Peyer's patch (tissue), 4 donors: Measurements from ENCODE around the gene BDP1. TPM values are rescaled to one million over a fixed set of nuclear protein-coding genes. Genes with fewer than 3 reads are reported as not detected.
"Not testable (repeated sequence)": the region's sequence is repeated elsewhere in the genome, so short reads cannot be mapped to it uniquely, and the experiment has no call there.

Experiments
- DNase-seq, 3 donors: peaks; one replicate each; pipeline ENCODE4 v3.0.0-alpha.2; 2017 to 2019
- H3K27ac ChIP-seq, 4 donors: fragments of 200-600 bp; sonication (generic); one replicate each; pipeline ENCODE4 v1.5.1; 2016 to 2019
- H3K27me3 ChIP-seq, 2 donors: fragments of 200-600 bp; sonication (generic); one replicate each; pipeline ENCODE4 v1.5.1; 2019
- H3K36me3 ChIP-seq, 3 donors: fragments of 200-600 bp; sonication (generic); one replicate each; pipeline ENCODE4 v1.5.1; 2016 to 2019
- H3K4me1 ChIP-seq, 4 donors: fragments of 200-600 bp; sonication (generic); one replicate each; pipeline ENCODE4 v1.5.1; 2016 to 2019
- H3K4me3 ChIP-seq, 4 donors: fragments of 200-600 bp; sonication (generic); 1 replicate in 3 of 4; 2 replicates in 1 of 4; pipeline ENCODE4 v1.5.1; 2016 to 2019; ENCODE audit warnings: mild to moderate bottlenecking in 1 of 4
- H3K9me3 ChIP-seq, 4 donors: fragments of 200-600 bp; sonication (generic); one replicate each; pipeline ENCODE4 v1.5.1; 2016 to 2019; ENCODE audit warnings: mild to moderate bottlenecking in 1 of 4
- POLR2A ChIP-seq, 2 donors: fragments of 450-650 bp; IDR thresholded peaks; one replicate each; pipeline ENCODE4 v1.5.1; 2017; ENCODE audit warnings: antibody characterized with exemption in 2 of 2, mild to moderate bottlenecking in 2 of 2, moderate library complexity in 2 of 2
- total RNA-seq, 4 donors: library from RNA; depleted of rRNA; stranded (reverse); fragments of >200 nt; gene quantifications; one replicate each; pipeline ENCODE4 v1.1.0, GENCODE V29; 2016
- TF ChIP-seq, protein P1 (sequence below), 6 experiments: fragments of 450-650 bp in 4 of 6; fragments of 200-600 bp in 2 of 6; sonication (generic) in 1 of 6; IDR thresholded peaks; one replicate each; pipeline ENCODE4 v1.5.1; 2017 to 2019; ENCODE audit warnings: antibody characterized with exemption in 6 of 6, mild to moderate bottlenecking in 3 of 6, moderate library complexity in 1 of 6

BDP1 gene
- total RNA-seq, 4 donors from 2014 or later, result 25.7 to 164 (median 31.1) TPM

DNA sequence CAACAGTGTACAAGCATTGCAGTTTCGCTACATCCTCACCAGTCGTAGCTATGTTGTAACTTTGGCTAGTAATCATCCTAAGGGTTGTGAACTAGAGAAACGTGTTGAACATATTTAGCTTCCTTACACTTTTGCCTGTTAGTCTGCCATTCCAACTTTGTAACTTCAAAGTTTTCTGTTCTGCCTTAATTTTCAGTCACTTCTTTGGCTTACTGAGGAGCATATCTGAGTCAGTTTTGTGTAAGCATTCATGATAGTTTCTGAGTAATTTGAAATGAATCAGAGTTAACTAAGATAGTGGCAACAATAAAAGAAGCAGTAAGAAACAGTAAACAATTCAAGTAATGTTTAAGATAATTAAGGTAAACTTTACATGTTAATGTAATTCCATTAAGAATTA lies 72.8 kb downstream of the BDP1 start:
- Histone ChIP-seq H3K27ac (no peak overlapping the region), H3K9me3 (no peaks in the 10 kb centered on the region), H3K36me3 (peaks cover 0 to 29% (median 4%) of the 10 kb centered on the region in 3 donors), H3K4me1 (no peaks in the 10 kb centered on the region), H3K27me3 (no peaks in the 10 kb centered on the region), H3K4me3 (no peak overlapping the region)
- TF ChIP-seq, protein P1, sequence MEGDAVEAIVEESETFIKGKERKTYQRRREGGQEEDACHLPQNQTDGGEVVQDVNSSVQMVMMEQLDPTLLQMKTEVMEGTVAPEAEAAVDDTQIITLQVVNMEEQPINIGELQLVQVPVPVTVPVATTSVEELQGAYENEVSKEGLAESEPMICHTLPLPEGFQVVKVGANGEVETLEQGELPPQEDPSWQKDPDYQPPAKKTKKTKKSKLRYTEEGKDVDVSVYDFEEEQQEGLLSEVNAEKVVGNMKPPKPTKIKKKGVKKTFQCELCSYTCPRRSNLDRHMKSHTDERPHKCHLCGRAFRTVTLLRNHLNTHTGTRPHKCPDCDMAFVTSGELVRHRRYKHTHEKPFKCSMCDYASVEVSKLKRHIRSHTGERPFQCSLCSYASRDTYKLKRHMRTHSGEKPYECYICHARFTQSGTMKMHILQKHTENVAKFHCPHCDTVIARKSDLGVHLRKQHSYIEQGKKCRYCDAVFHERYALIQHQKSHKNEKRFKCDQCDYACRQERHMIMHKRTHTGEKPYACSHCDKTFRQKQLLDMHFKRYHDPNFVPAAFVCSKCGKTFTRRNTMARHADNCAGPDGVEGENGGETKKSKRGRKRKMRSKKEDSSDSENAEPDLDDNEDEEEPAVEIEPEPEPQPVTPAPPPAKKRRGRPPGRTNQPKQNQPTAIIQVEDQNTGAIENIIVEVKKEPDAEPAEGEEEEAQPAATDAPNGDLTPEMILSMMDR (IDR thresholded peaks at IDR 0.05), result no peak
- no peak for TF ChIP-seq POLR2A (IDR thresholded peaks at IDR 0.05)
- DNase-seq, result no peak

DNA sequence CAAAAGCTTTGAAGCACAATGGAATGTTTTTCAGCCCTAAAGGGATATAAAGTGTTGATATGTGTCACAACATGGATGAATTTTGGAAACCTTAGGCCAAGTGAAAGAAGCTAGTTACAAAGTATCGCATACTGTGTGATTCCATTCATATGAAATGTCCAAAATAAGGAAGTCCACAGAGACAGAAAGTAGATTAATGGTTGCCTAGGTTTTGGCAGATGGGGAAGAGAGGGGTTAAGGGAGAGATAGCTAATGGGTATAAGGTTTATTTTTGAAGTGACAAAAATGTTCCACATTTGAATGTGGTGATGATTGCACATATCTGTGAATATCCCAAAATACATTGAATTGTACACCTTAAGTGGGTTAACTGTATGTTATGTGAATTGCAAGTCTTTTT lies 74.2 kb downstream of the BDP1 start:
- Histone ChIP-seq H3K36me3 (peaks cover 0 to 22% (median 4%) of the 10 kb centered on the region in 3 donors), H3K4me1 (no peaks in the 10 kb centered on the region), H3K4me3 (no peak overlapping the region), H3K27me3 (no peaks in the 10 kb centered on the region), H3K27ac (no peak overlapping the region), H3K9me3 (no peaks in the 10 kb centered on the region)
- TF ChIP-seq, protein P1 (IDR thresholded peaks at IDR 0.05), result no peak
- no peak for TF ChIP-seq POLR2A (IDR thresholded peaks at IDR 0.05)
- no peak for DNase-seq

DNA sequence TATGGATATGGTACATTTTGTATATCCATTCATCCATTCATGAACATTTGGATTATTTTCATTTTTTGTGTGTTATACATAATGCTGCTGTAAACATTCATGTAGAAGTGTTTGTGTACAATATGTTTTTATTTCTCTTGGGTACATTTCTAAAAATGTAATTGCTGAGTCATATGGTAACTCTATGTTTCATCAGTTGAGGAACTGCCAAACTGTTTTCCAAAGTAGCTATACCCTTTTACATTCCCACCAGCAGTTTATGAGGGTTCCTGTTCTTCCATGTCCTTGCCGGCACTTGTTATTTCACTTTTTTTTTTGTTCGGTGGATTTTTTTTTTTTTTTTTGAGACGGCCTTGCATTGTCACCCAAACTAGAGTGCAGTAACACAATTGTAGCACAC lies 77.7 kb downstream of the BDP1 start:
- no peak for TF ChIP-seq POLR2A (IDR thresholded peaks at IDR 0.05)
- TF ChIP-seq, protein P1 (IDR thresholded peaks at IDR 0.05), result no peak
- Histone ChIP-seq H3K9me3 (no peaks in the 10 kb centered on the region), H3K27me3 (no peaks in the 10 kb centered on the region), H3K4me1 (no peaks in the 10 kb centered on the region), H3K4me3 (no peak overlapping the region), H3K27ac (no peak overlapping the region), H3K36me3 (peaks cover 0 to 38% (median 4%) of the 10 kb centered on the region in 3 donors)
- no peak for DNase-seq

DNA sequence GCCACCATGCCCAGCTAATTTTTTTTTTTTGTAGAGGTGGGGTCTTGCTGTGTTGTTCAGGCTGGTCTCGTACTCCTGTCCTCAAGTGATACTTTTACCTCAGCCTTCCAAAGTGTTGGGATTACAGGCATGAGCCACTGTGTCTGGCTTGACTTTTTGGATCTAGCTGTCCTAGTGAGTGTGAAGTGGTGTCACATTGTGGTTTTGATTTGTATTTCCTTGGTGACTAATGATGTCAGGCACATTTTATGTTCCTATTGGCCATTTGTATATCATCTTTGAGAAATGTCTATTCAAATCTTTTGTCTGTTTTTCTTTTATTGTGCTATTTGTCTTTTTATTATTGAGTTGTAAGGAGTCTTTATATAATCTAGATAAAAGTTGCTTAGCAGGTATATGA lies 78.2 kb downstream of the BDP1 start:
- H3K4me1 ChIP-seq, result no peaks in the 10 kb centered on the region
- H3K27me3 ChIP-seq, result no peaks in the 10 kb centered on the region
- TF ChIP-seq, protein P1 (IDR thresholded peaks at IDR 0.05), result no peak
- no peak for TF ChIP-seq POLR2A (IDR thresholded peaks at IDR 0.05)
- peaks cover 0 to 38% (median 4%) of the 10 kb centered on the region in 3 donors for H3K36me3 ChIP-seq
- H3K27ac ChIP-seq, result no peak overlapping the region
- no peak overlapping the region for H3K4me3 ChIP-seq
- no peaks in the 10 kb centered on the region for H3K9me3 ChIP-seq
- DNase-seq, result no peak

DNA sequence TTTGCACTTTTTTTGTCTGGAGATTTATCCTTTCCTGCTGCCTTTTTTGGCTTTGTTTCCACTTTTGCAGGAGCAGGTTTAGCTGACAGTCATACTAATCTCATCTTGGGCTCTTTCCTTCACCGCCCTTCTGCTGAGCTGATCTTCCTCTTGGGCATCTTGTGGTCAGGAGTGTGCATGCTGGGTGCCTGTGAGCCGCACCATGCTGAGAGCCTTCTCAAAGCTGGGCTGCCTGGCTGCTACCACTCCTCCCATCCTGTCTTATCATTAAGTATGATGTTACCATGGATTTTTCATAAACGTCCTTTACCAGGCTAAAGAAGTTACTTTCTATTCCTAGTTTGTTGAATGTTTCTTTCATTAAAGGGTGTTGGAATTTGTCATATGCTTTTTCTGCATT lies 82.2 kb downstream of the BDP1 start:
- Histone ChIP-seq H3K9me3 (no peaks in the 10 kb centered on the region), H3K4me1 (no peaks in the 10 kb centered on the region), H3K27ac (no peak overlapping the region), H3K27me3 (no peaks in the 10 kb centered on the region), H3K36me3 (peaks cover 0 to 57% (median under 1%) of the 10 kb centered on the region in 3 donors), H3K4me3 (no peak overlapping the region)
- DNase-seq, result no peak
- TF ChIP-seq, protein P1 (IDR thresholded peaks at IDR 0.05), result no peak
- TF ChIP-seq POLR2A (IDR thresholded peaks at IDR 0.05), result no peak

DNA sequence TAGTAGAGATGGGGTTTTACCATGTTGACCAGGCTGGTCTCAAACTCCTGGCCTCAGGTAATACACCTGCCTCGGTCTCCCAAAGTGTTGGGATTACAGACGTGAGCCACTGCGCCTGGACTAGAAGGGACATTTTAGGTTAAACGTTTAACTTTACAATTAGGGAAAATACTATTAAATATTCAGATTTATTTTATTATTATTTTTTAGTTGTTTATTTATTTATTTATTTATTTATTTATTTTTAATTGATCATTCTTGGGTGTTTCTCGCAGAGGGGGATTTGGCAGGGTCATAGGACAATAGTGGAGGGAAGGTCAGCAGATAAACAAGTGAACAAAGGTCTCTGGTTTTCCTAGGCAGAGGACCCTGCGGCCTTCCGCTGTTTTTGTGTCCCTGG lies 95.4 kb downstream of the BDP1 start:
- H3K27ac ChIP-seq, H3K4me1 ChIP-seq, H3K27me3 ChIP-seq, H3K4me3 ChIP-seq, H3K9me3 ChIP-seq, DNase-seq: not testable (repeated sequence)
- H3K36me3 ChIP-seq, result peaks cover 0 to 78% (median 0%) of the 10 kb centered on the region in 3 donors

DNA sequence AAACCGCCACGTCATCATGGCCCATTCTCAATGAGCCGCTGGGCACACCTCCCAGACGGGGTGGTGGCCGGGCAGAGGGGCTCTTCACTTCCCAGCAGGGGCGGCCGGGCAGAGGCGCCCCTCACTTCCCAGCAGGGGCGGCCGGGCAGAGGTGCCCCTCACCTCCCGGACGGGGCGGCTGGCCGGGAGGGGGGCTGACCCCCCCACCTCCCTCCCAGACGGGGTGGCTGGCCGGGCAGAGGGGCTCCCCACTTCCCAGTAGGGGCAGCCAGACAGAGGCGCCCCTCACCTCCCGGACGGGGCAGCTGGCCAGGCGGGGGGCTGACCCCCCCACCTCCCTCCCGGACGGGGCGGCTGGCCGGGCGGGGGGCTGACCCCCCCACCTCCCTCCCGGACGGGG lies 96.1 kb downstream of the BDP1 start:
- not testable (repeated sequence) for DNase-seq, H3K4me3 ChIP-seq, H3K4me1 ChIP-seq, H3K9me3 ChIP-seq, H3K27ac ChIP-seq, H3K27me3 ChIP-seq
- H3K36me3 ChIP-seq, result peaks cover 0 to 80% (median 0%) of the 10 kb centered on the region in 3 donors

DNA sequence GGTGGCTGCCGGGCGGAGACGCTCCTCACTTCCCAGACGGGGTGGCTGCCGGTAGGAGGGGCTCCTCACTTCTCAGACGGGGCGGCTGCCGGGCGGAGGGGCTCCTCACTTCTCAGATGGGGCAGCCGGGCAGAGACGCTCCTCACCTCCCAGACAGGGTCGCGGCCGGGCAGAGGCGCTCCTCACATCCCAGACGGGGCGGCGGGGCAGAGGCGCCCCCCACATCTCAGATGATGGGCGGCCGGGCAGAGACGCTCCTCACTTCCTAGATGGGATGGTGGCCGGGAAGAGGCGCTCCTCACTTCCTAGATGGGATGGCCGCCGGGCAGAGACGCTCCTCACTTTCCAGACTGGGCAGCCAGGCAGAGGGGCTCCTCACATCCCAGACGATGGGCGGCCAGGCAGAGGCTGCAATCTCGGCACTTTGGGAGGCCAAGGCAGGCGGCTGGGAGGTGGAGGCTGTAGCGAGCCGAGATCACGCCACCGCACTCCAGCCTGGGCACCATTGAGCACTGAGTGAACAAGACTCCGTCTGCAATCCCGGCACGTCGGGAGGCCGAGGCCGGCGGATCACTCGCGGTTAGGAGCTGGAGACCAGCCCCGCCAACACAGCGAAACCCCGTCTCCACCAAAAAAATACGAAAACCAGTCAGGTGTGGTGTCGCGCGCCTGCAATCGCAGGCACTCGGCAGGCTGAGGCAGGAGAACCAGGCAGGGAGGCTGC lies 96.7 kb downstream of the BDP1 start:
- DNase-seq, H3K4me1 ChIP-seq, H3K27me3 ChIP-seq, H3K4me3 ChIP-seq, H3K9me3 ChIP-seq, H3K27ac ChIP-seq: not testable (repeated sequence)
- peaks cover 0 to 80% (median 0%) of the 10 kb centered on the region in 3 donors for H3K36me3 ChIP-seq
